KMS-11 (cell line): Measurements from ENCODE around the gene OR2T33.

Source experiments
- H2AFZ ChIP-seq: fragments of 200-600 bp; sonication (generic); 2 replicates; pipeline ENCODE4 v1.6.1; 2016; ENCODE audit warnings: antibody characterized with exemption, mixed run types, low read depth
- H3K27ac ChIP-seq: fragments of 200-600 bp; sonication (generic); 2 replicates; pipeline ENCODE4 v1.6.1; 2016; ENCODE audit warnings: mild to moderate bottlenecking, mixed run types
- H3K27me3 ChIP-seq: fragments of 200-600 bp; sonication (generic); 2 replicates; pipeline ENCODE4 v1.6.1; 2017; ENCODE audit warnings: mild to moderate bottlenecking, low read depth, mixed run types, moderate library complexity; ENCODE audit not compliant: insufficient read depth
- H3K36me3 ChIP-seq: fragments of 200-600 bp; sonication (generic); 2 replicates; pipeline ENCODE4 v1.6.1; 2017; ENCODE audit warnings: mild to moderate bottlenecking, mixed run types; ENCODE audit not compliant: insufficient read depth
- H3K4me1 ChIP-seq: fragments of 200-600 bp; sonication (generic); 2 replicates; pipeline ENCODE4 v1.6.1; 2016; ENCODE audit warnings: mild to moderate bottlenecking, low read depth, mixed run types; ENCODE audit not compliant: poor library complexity, severe bottlenecking
- H3K4me2 ChIP-seq: fragments of 200-600 bp; sonication (generic); 2 replicates; pipeline ENCODE4 v1.7.0; 2016; ENCODE audit warnings: mild to moderate bottlenecking, mixed run types
- H3K4me3 ChIP-seq: fragments of 200-600 bp; sonication (generic); IDR thresholded peaks from 2 replicates; pipeline ENCODE4 v1.6.1; 2017; ENCODE audit warnings: low read depth, low read length, mixed read lengths; ENCODE audit not compliant: insufficient read depth
- H3K79me2 ChIP-seq: fragments of 200-600 bp; sonication (generic); 2 replicates; pipeline ENCODE4 v1.6.1; 2016; ENCODE audit warnings: low read depth, mixed run types; ENCODE audit not compliant: insufficient read depth
- H3K9ac ChIP-seq: fragments of 200-600 bp; sonication (generic); 2 replicates; pipeline ENCODE4 v1.6.1; 2016; ENCODE audit warnings: mild to moderate bottlenecking, mixed run types
- H4K20me1 ChIP-seq: fragments of 200-600 bp; sonication (generic); 2 replicates; pipeline ENCODE4 v1.6.1; 2016; ENCODE audit warnings: mild to moderate bottlenecking, mixed run types; ENCODE audit not compliant: insufficient read depth
- CTCF ChIP-seq: fragments of 200-600 bp; sonication (generic); conservative IDR thresholded peaks from 2 replicates; pipeline ENCODE4 v1.6.1; 2017; ENCODE audit warnings: low read depth, mild to moderate bottlenecking, antibody characterized with exemption, low read length, moderate library complexity, mixed read lengths

OR2T33 gene

GRCh38 chr1:248225537-248225936 is 52.2 kb downstream of the OR2T33 start:
- no peak overlapping the region for H3K4me3 ChIP-seq
- H2AFZ ChIP-seq, result no peak overlapping the region
- no peak for TF ChIP-seq CTCF
- no peak overlapping the region for H3K4me2 ChIP-seq
- H3K36me3 ChIP-seq, result no peaks in the 10 kb centered on the region
- no peak overlapping the region for H3K27ac ChIP-seq
- H3K79me2 ChIP-seq, result no peaks in the 10 kb centered on the region
- no peaks in the 10 kb centered on the region for H3K4me1 ChIP-seq
- no peaks in the 10 kb centered on the region for H3K27me3 ChIP-seq
- no peaks in the 10 kb centered on the region for H4K20me1 ChIP-seq
- no peak overlapping the region for H3K9ac ChIP-seq
